H1 (cell line): ENCODE measurements around the gene TRIP11. TPM values are rescaled to one million over a fixed set of nuclear protein-coding genes. Genes with fewer than 3 reads are reported as not detected.

Experiments used
- CTCF ChIA-PET: fragments of 300-600 bp; sonication (Branson Sonifier 250); formaldehyde crosslinking; loops from one replicate; lab custom pipeline; 2021; ENCODE audit not compliant: partially characterized antibody; lab: Charles Lee
- POLR2A ChIA-PET: fragments of 300-600 bp; sonication (Branson Sonifier 250); formaldehyde crosslinking; loops from one replicate; lab custom pipeline; 2021; ENCODE audit warnings: inconsistent platforms; ENCODE audit not compliant: partially characterized antibody; lab: Charles Lee
- DNase-seq, 2 experiments: peaks; one replicate each; pipeline versions ENCODE4 v3.0.0 to v3.0.0-alpha.2; 2010 to 2022; ENCODE audit warnings: low spot score in 2 of 2, low read depth in 1 of 2, mixed read lengths in 1 of 2
- FAIRE-seq: peaks from 2 replicates; lab custom pipeline; 2011; peaks lifted over from hg19 to GRCh38; lab: Jason Lieb, UNC
- H2AFZ ChIP-seq: 2 replicates; pipeline ENCODE4 v1.8.1; 2012; ENCODE audit warnings: low read length, inconsistent platforms
- H2AK5ac ChIP-seq: 2 replicates; pipeline ENCODE4 v1.6.1; 2013; ENCODE audit warnings: low read depth, low read length
- H2BK120ac ChIP-seq: replicated peaks from 2 replicates; pipeline ENCODE3; 2013; ENCODE audit warnings: low read depth, low read length, inconsistent platforms
- H2BK12ac ChIP-seq: 2 replicates; pipeline ENCODE4 v1.6.1; 2013; ENCODE audit warnings: low read depth, low read length
- H2BK15ac ChIP-seq: 2 replicates; pipeline ENCODE4 v1.6.1; 2013; ENCODE audit warnings: low read length
- H2BK20ac ChIP-seq: 2 replicates; pipeline ENCODE4 v1.6.1; 2013; ENCODE audit warnings: low read length
- H2BK5ac ChIP-seq: 2 replicates; pipeline ENCODE4 v1.6.1; 2013; ENCODE audit warnings: low read depth, low read length
- H3K14ac ChIP-seq: 2 replicates; pipeline ENCODE4 v1.6.1; 2013; ENCODE audit warnings: inconsistent platforms; ENCODE audit not compliant: insufficient read length
- H3K18ac ChIP-seq: 2 replicates; pipeline ENCODE4 v1.6.1; 2013; ENCODE audit warnings: low read length; ENCODE audit errors: extremely low read depth
- H3K23ac ChIP-seq: 2 replicates; pipeline ENCODE4 v1.6.1; 2013; ENCODE audit warnings: inconsistent platforms; ENCODE audit not compliant: insufficient read length
- H3K23me2 ChIP-seq: 2 replicates; pipeline ENCODE4 v1.6.1; 2013; ENCODE audit warnings: low read depth, low read length
- H3K27ac ChIP-seq: 2 replicates; pipeline ENCODE4 v1.6.1; 2011; ENCODE audit warnings: low read depth, low read length, inconsistent platforms
- H3K27me3 ChIP-seq, 4 experiments: replicated peaks in 1 of 4; 1 replicate in 1 of 4; 2 replicates in 3 of 4; pipeline versions ENCODE4 v1.6.1 to v1.8.1; 2011 to 2013; ENCODE audit warnings: low read length in 3 of 4, mild to moderate bottlenecking in 3 of 4, inconsistent platforms in 2 of 4, mixed read lengths in 2 of 4, moderate library complexity in 1 of 4; ENCODE audit not compliant: control insufficient read depth in 3 of 4, insufficient read depth in 3 of 4; ENCODE audit errors: extremely low read depth in 1 of 4
- H3K36me3 ChIP-seq, 4 experiments: 2 replicates each; pipeline versions ENCODE4 v1.6.1 to v1.8.1; 2011 to 2013; ENCODE audit warnings: mild to moderate bottlenecking in 4 of 4, low read length in 3 of 4, moderate library complexity in 2 of 4, control low read depth in 1 of 4, inconsistent platforms in 1 of 4; ENCODE audit not compliant: insufficient read depth in 4 of 4, control insufficient read depth in 2 of 4
- H3K4ac ChIP-seq: replicated peaks from 2 replicates; pipeline ENCODE3; 2013; ENCODE audit warnings: low read length, low read depth, mixed read lengths, inconsistent platforms; ENCODE audit not compliant: insufficient read length
- H3K4me1 ChIP-seq, 4 experiments: replicated peaks in 1 of 4; 1 replicate in 1 of 4; 2 replicates in 3 of 4; pipeline versions ENCODE4 v1.6.1 to v1.8.1; 2011 to 2013; ENCODE audit warnings: low read length in 3 of 4, inconsistent platforms in 2 of 4, mixed read lengths in 1 of 4; ENCODE audit not compliant: insufficient read depth in 4 of 4, control insufficient read depth in 3 of 4
- H3K4me2 ChIP-seq, 2 experiments: 2 replicates each; pipeline versions ENCODE4 v1.6.1 to v1.8.1; 2011 to 2013; ENCODE audit warnings: low read depth in 2 of 2, low read length in 2 of 2, control low read depth in 1 of 2, inconsistent platforms in 1 of 2, mild to moderate bottlenecking in 1 of 2; ENCODE audit not compliant: insufficient read depth in 1 of 2
- H3K4me3 ChIP-seq, 4 experiments: fragments of 200-600, 300-600 bp in 1 of 4; sonication (generic), shearing (Covaris generic), sonication (Bioruptor Twin) in 1 of 4; 2 replicates each; pipeline versions ENCODE4 v1.5.1 to v1.8.1; 2011 to 2016; ENCODE audit warnings: low read length in 4 of 4, low read depth in 3 of 4, control low read depth in 2 of 4, inconsistent platforms in 2 of 4, mild to moderate bottlenecking in 2 of 4, mixed read lengths in 1 of 4, moderate library complexity in 1 of 4; ENCODE audit not compliant: insufficient read depth in 2 of 4; ENCODE audit errors: extremely low read depth in 1 of 4
- H3K56ac ChIP-seq: replicated peaks from 2 replicates; pipeline ENCODE3; 2013; ENCODE audit warnings: low read depth, mild to moderate bottlenecking, mixed read lengths, low read length, inconsistent platforms; ENCODE audit not compliant: insufficient read length
- H3K79me1 ChIP-seq: 2 replicates; pipeline ENCODE4 v1.6.1; 2013; ENCODE audit warnings: low read depth, low read length, control low read depth
- H3K79me2 ChIP-seq, 2 experiments: 2 replicates each; pipeline versions ENCODE4 v1.6.1 to v1.8.1; 2012 to 2013; ENCODE audit warnings: low read length in 2 of 2, mild to moderate bottlenecking in 2 of 2, inconsistent platforms in 1 of 2; ENCODE audit not compliant: insufficient read depth in 2 of 2, control insufficient read depth in 1 of 2
- H3K9ac ChIP-seq, 4 experiments: replicated peaks in 1 of 4; 1 replicate in 1 of 4; 2 replicates in 3 of 4; pipeline versions ENCODE4 v1.6.1 to v1.8.1; 2011 to 2013; ENCODE audit warnings: low read depth in 3 of 4, low read length in 3 of 4, control low read depth in 2 of 4, mild to moderate bottlenecking in 2 of 4, moderate library complexity in 2 of 4, inconsistent platforms in 1 of 4; ENCODE audit errors: extremely low read depth in 1 of 4
- H3K9me3 ChIP-seq, 2 experiments: 2 replicates each; pipeline versions ENCODE4 v1.6.1 to v1.8.1; 2012 to 2013; ENCODE audit warnings: mild to moderate bottlenecking in 2 of 2, moderate library complexity in 2 of 2, control low read depth in 1 of 2, inconsistent platforms in 1 of 2, low read depth in 1 of 2, low read length in 1 of 2, mixed read lengths in 1 of 2; ENCODE audit not compliant: insufficient read depth in 2 of 2
- H4K20me1 ChIP-seq, 2 experiments: replicated peaks in 1 of 2; 2 replicates each; pipeline versions ENCODE3 to v1.8.1; 2011 to 2013; ENCODE audit warnings: inconsistent platforms in 2 of 2, low read length in 2 of 2, mild to moderate bottlenecking in 1 of 2; ENCODE audit not compliant: insufficient read depth in 2 of 2, control insufficient read depth in 1 of 2
- H4K5ac ChIP-seq: 2 replicates; pipeline ENCODE4 v1.6.1; 2013; ENCODE audit warnings: low read length, low read depth, mixed read lengths, inconsistent platforms; ENCODE audit not compliant: insufficient read length
- H4K8ac ChIP-seq: 2 replicates; pipeline ENCODE4 v1.8.0; 2013; ENCODE audit warnings: mild to moderate bottlenecking, moderate library complexity, low read length, inconsistent platforms; ENCODE audit not compliant: insufficient read depth; ENCODE audit errors: extremely low read depth
- H4K91ac ChIP-seq: replicated peaks from 2 replicates; pipeline ENCODE3; 2013; ENCODE audit warnings: low read length, mixed read lengths, inconsistent platforms; ENCODE audit not compliant: insufficient read length
- BACH1 ChIP-seq: IDR thresholded peaks from 2 replicates; pipeline ENCODE4 v1.6.1; 2012; ENCODE audit warnings: low read length, improper control_type of control experiment
- FOSL1 ChIP-seq: IDR thresholded peaks from 2 replicates; pipeline ENCODE4 v1.6.1; 2011; ENCODE audit warnings: mild to moderate bottlenecking, low read depth, low read length, moderate library complexity; ENCODE audit not compliant: insufficient read depth
- KDM4A ChIP-seq: IDR thresholded peaks from one replicate; pipeline ENCODE4 v1.7.1; 2012; ENCODE audit warnings: low read depth, mild to moderate bottlenecking, moderate library complexity, low read length, inconsistent platforms; ENCODE audit not compliant: severe bottlenecking
- TCF12 ChIP-seq: IDR thresholded peaks from 2 replicates; pipeline ENCODE4 v1.6.1; 2011; ENCODE audit warnings: low read depth, mild to moderate bottlenecking, low read length
- WGBS, 2 experiments: shearing (Covaris generic) in 1 of 2; methylation state at CpG; one replicate each; pipeline versions ENCODE4 v1.1.6 to v1.1.7; 2013 to 2015; ENCODE audit warnings: low lambda C conversion rate in 2 of 2, mixed read lengths in 2 of 2, inconsistent platforms in 1 of 2, low coverage in 1 of 2, missing lambda C conversion rate in 1 of 2; ENCODE audit not compliant: insufficient replicate concordance in 2 of 2, insufficient coverage in 1 of 2, insufficient read length in 1 of 2; ENCODE audit errors: extremely low coverage in 1 of 2, missing lambda C conversion rate in 1 of 2; 5-methylcytosine and 5-hydroxymethylcytosine counted together
- polyA plus RNA-seq, 7 experiments: library from polyadenylated mRNA; depleted of rRNA in 3 of 7; stranded (reverse) in 5 of 7; unstranded in 2 of 7; fragments of >200 nt in 5 of 7; fragments of 200-250 nt in 2 of 7; gene quantifications; 1 replicate in 5 of 7; 2 replicates in 1 of 7; 4 replicates in 1 of 7; pipeline versions ENCODE4 v1.2.1 to v1.2.3, GENCODE V29; 2011 to 2013; ENCODE audit warnings: missing spikeins in 2 of 7, mixed read lengths in 2 of 7
- total RNA-seq: library from RNA; stranded (reverse); fragmentation: NEBNext Ultra II Directional; extraction: Animal tissue kit (Norgen Biotek cat#: 25700); gene quantifications from 2 replicates; pipeline ENCODE4 v1.2.1, GENCODE V29; 2021
- TF ChIP-seq, protein P1 (sequence below): IDR thresholded peaks from 2 replicates; pipeline ENCODE4 v1.6.1; 2012; ENCODE audit warnings: low read length, inconsistent platforms

Gene TRIP11
- total and polyA plus RNA-seq, 2 of the 8 experiments (the other 6 are each of a cell fraction or from before 2014, with no cell fraction given): 3.3 to 30.4 TPM

DNA sequence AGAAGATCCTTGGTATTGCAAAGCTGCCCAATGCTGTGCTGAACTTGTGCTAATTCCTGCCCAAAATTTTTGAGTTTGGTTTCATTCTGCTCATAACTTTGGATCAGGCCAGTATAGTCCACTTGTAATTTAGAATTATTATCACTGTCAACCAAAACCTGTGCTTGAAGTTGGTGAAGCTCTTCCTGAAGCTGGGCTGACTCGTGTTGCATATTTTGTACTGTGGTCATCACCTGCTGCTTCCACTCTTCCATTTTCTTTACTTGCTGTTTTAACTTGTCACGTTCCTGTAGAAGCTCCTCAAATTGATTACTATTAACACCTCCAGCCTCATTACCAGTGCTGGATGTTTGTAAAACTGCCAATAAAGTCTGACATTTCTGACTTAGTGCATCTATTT, 35.8 kb downstream of the TRIP11 start:
- Histone ChIP-seq H3K27me3 (no peaks in the 10 kb centered on the region), H3K14ac (no peak overlapping the region), H2BK5ac (no peak overlapping the region), H3K23ac (no peak overlapping the region), H4K20me1 (no peaks in the 10 kb centered on the region), H2BK12ac (no peak overlapping the region), H3K9ac (no peak overlapping the region), H3K4me1 (no peaks in the 10 kb centered on the region), H3K27ac (no peak overlapping the region), H3K79me2 (no peaks in the 10 kb centered on the region), H3K79me1 (no peaks in the 10 kb centered on the region), H3K56ac (no peak overlapping the region), H3K9me3 (no peaks in the 10 kb centered on the region), H4K5ac (no peak overlapping the region), H3K36me3 (peaks cover 2 to 29% (median 8%) of the 10 kb centered on the region in 4 experiments; a peak in 6 of 8 replicates), H2BK120ac (no peak overlapping the region), H2AFZ (no peak overlapping the region), H3K23me2 (no peaks in the 10 kb centered on the region), H3K4me2 (no peak overlapping the region), H2BK20ac (no peak overlapping the region), H3K18ac (no peak overlapping the region), H3K4ac (no peak overlapping the region), H2AK5ac (no peak overlapping the region), H4K91ac (no peak overlapping the region), H2BK15ac (no peak overlapping the region), H4K8ac (no peak overlapping the region), H3K4me3 (no peak overlapping the region)
- no peak for DNase-seq
- CTCF ChIA-PET: interaction anchor here (1.2 kb wide), 1 partner anchor 61 kb away, joined by 3 read pairs; no protein-coding TSS in a partner anchor
- FAIRE-seq: no peak
- no peak for TF ChIP-seq TCF12
- TF ChIP-seq KDM4A: no peak
- no peak for TF ChIP-seq FOSL1
- no peak for TF ChIP-seq BACH1
- TF ChIP-seq, protein P1, sequence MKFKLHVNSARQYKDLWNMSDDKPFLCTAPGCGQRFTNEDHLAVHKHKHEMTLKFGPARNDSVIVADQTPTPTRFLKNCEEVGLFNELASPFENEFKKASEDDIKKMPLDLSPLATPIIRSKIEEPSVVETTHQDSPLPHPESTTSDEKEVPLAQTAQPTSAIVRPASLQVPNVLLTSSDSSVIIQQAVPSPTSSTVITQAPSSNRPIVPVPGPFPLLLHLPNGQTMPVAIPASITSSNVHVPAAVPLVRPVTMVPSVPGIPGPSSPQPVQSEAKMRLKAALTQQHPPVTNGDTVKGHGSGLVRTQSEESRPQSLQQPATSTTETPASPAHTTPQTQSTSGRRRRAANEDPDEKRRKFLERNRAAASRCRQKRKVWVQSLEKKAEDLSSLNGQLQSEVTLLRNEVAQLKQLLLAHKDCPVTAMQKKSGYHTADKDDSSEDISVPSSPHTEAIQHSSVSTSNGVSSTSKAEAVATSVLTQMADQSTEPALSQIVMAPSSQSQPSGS: no peak
- 95% methylated on average over 2 of the region's 2 CpGs; no CpG with 5 or more reads in 1 of the 2 experiments for WGBS, 2 experiments
- POLR2A ChIA-PET: interaction anchor here (1.9 kb wide), 1 partner anchor 36 kb away, joined by 5 read pairs; the partner anchor contains the start of gene TRIP11
